HG03558 (cell line): Measurements from ENCODE around the gene SELL.
"Not testable (repeated sequence)": the region's sequence is repeated elsewhere in the genome, so short reads cannot be mapped to it uniquely, and the experiment has no call there.

Experiments
- ATAC-seq: cut with Tn5 transposase; IDR thresholded peaks from one replicate; pipeline ENCODE4 v1.9.1; 2021; ENCODE audit warnings: moderate number of reproducible peaks; ENCODE audit not compliant: unreplicated experiment; ENCODE audit errors: extremely low read depth

Gene SELL

DNA sequence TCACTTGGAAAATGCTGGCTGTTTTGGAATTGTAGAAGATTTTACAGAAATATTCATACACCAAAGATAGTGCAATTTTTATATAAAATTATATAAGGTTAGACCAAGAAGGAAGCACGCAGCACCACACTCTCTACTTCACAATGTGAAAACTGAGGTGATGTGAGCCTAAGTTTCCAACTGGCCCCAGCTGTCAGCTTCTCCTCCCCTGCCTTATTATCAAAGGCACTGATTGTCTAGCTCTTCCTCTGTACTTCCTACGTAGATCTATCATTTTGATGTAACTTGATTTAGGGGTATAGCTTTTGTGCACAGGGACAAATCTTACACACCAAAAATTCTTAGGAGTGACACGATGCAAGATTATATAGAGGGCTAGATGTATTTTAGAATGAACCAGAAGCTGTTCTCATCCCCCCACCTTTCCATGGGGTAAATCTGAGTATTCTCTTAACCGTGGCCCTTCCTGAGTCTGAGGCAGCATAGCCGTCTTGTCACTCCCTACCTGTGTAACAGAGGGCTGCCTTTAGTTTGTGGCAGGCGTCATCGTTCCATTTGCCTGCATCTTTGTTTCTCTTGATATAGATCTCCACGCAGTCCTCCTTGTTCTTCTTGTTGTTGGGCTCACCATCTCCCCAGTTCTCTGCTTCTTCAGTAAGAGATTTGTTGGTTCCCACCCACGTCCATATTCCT lies 3.4 kb downstream of the SELL start:
- ATAC-seq: no peak

DNA sequence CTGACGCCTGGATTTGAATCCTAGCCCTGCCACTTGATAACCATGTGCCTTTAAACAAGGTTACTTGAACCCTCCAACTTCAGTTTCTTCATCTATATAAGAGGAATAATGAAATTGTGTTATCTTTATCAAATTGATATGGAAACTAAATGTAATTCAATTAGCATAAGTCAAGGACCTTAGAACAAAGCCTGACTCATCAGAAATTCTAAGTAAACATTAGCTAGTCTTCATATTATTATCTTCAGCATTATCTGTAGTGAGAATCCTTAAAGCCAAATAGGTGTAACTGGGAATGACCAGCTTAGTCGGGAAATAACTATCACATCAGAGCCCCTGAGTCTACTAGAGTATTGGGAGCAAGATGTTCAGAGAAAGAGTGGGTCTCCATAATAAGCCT lies 6.6 kb downstream of the SELL start:
- ATAC-seq: no peak

DNA sequence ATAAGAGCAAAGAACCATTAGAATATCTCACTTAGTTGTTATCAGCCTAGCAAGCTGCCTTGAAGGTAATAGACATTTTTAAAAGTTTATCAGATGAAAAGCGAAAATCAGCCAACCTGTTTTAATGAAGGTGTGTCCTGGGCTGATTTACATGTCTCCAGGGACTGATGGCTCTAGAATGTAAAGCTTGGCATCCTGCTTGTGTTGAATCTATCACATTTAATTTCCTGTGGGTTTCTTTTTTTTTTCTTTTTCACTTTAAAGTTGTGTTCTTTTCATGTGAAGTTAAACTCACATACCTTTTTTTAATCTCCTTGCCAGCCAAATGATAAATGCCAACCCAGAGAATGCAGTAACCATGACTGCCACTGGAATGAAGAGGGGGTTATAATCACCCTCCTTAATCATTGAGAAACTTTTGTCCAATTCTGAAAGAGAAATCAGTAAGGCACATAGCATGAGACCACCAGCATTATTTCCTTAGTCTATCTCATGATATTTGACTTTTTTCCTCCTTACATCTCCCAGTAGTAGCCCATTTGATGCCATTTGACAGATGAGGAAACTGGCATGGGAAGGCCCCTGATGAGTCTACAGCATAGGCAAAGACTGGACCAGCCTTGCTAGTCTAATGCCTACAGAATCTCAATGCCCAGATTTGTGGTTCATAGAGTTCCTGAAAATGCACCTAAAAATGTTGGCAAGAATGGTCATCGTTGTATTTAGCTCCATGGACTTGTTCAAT lies 10.0 kb downstream of the SELL start:
- ATAC-seq: no peak

DNA sequence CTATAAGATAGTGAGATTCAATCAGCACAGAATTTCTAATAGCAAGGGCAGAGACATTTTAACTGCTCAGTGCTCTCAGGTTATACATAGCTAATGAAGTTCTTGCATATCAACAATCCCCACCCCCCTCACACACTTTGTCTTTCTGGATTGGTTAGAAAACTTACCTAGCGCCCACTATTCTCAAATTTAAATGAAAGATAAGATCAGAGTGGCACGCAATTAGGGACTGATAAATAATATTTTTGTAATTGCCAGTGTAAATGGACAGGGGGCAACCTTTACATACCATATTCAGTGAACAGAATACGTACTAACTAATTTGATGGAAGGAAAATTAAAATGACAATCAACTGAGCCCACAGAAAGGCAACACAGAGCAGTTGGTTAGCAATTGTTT lies 11.7 kb downstream of the SELL start:
- no peak for ATAC-seq

DNA sequence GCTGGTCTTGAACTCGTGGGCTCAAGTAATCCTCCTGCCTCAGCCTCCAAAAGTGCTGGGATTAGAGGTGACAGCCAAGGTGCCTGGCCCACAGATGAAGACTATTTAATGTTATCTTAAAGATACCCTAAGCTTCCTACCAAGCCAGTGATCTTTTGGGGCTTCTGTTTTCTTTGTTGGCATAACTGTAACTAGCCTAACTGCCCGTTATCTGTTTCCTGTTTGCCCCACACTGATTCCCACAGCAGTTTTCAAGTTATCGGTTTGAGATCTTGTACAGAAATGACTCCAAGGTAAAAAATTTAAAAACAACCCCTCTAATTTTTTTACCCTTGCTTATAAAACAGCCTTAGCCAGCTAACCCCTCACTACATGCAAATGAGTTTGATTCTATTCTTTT lies 12.4 kb downstream of the SELL start:
- ATAC-seq: no peak

DNA sequence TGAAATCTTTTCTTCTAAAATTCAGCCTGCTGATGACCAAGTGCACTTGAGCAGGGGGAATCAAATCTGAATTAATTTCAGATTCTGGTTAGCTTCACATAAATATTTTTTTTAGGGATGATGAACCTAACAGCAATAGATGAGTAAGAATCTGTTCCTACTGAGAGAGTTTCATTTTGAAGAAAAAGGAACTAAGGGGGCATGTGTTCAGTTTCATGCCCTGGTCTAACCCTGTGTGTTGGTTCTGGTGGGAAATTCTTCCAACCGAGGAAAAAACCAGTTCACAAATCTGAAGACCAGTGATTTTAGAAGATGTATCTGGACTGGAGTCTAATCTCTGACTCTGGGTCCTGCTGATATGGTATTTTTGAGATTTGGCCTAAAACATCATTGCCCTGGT lies 13.7 kb downstream of the SELL start:
- ATAC-seq: no peak

DNA sequence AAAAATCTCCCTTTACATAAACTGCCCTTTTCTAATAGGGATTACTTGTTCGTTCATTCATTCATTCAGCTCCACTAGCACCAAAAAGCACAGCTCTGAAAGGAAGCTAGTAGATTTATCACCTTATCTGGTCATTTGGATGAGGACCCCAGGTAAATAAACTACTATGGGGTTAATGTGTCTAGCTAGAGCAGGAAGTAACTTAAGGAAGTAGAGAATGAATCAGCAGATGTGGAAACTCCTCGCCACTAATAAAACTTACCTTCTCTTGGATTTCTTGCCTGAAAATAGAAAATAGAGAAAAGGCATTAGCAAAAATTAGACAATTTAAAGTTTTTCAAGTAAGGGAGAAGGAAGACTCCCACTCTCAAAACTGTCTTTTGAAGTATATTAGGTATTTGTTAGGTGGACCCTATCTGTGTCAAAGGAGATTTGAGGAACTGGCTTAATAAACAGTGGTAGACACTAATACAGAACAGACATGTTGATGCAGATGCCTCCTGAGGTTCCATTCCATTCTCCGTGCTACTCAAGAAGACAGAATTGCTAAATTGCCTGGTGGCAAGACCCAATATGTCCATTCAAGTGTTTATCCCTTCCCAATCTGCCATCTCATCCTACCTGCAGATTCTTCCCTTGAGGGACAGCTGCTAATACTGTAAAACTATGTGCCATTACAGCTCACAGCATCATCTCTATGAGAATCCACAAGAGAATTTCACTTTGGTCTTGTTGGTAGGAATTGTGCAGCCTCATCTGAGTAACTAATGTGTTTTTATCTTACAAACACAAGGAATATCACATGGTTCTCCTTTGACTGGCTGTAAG lies 14.9 kb downstream of the SELL start:
- no peak for ATAC-seq

DNA sequence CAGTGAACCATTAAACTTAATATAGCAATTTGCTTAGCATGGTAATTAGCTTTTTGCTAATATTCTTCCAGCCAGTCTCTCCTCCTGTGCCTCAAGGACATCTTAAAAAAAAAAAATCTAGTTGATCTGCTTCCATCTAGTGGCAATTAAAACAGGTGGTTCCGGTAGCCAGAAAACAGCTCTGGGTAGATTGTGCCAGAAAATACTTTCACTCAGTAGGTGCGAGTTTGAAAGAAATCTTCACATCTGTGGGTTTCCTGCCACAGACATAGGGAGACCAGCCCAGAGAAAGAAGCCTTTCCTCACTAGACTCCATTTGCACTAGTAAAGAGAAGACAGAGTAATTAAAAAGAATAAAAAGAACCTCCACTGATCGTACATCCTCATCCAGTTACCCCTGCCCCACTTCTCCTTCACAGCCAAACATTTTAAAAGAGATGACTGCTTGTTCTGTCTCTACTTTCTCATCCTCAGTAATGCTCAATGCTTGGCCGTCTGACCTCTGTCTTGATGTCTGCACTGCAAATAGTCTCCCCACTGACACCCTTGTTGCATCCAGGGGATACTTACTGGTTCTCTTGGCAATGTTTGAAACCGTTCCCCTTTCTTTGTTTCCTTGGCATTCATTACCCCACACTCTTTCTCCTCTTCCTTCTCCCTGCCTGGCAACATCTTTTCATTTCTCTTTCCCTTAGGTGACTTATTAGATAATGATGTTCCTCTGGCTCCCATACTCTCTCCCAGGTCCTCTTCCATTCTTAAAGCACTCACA lies 16.9 kb downstream of the SELL start:
- no peak for ATAC-seq

DNA sequence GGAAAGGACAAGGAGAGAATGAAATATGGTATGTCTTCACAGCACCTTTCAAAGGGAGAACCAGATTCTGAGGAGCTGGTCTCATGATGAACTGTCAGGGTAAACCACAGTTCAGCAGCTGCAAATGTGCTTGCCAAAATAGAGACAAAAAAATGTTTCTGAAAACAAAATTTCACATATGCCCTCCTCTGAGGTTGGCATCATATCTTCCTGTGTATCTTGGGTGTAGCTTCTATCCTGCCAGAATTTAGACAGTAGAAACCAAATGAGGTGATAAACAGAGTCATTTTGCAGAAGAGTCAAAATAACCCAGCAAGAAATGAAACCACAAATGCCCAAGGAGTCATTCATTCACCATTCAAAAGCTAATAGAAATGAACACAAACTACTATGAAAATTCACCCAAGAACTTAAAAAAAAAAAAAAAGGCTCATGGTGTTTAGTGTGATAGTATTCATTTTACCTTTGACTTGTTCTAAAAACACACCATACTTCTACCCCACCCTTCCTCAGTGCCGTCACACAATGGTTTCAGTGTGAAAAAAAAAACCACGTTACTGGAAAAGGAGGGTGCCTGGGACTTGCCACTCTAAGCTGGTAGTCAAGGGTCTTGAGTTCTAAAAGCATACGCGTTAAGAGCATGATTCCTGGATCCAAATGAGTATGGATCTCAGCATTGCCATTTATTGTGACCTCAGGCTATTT lies 18.5 kb downstream of the SELL start:
- ATAC-seq: peak; percentile 22

DNA sequence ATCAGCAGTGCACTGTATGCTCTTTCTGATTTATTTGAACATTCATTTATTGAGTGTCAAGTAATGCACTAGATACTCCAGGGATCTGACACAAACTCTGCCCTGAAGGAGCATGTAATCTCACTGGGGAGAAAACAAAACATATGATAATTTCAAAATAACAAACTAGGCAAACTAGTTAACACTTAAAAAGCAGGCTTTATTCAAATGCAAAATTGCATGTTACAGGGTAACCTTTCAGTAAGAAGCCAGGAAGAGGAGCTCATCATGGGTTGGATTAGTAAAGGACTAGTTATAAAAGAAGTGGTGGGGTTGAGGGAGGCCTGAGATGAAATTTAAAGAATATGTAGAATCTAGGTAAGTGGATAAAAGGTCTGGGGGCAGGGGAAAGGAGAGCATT lies 20.9 kb downstream of the SELL start:
- ATAC-seq: no peak

DNA sequence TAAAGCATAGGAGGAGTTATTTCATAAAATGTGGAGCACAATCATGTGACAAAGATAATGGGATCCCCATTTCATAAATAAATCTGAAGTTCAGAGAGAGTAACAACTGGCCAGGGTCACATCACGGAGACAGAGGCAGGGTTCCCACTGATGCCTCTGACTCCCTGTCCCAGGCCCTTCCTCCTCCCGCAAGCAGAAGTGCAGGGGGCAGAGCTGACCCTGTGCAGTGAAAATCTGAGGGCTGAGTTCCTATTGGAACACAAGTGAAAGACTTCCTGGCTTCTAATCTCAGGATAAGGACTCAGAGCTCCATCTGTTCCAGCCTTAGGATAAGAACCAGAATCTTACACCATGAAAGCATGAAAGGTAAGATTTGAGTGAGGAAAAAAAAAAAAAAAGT lies 22.0 kb downstream of the SELL start:
- ATAC-seq: no peak

DNA sequence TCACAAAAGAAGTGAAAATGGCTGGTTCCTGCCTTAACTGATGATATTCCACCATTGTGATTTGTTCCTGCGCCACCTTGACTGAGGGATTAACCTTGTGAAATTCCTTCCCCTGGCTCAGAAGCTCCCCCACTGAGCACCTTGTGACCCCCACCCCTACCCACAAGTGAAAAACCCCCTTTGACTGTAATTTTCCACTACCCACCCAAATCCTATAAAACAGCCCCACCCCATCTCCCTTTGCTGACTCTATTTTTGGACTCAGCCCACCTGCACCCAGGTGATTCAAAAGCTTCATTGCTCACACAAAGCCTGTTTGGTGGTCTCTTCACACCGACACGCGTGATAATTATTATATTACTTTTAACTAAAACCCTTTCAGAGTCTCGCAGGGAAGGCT lies 23.0 kb downstream of the SELL start:
- not testable (repeated sequence) for ATAC-seq

DNA sequence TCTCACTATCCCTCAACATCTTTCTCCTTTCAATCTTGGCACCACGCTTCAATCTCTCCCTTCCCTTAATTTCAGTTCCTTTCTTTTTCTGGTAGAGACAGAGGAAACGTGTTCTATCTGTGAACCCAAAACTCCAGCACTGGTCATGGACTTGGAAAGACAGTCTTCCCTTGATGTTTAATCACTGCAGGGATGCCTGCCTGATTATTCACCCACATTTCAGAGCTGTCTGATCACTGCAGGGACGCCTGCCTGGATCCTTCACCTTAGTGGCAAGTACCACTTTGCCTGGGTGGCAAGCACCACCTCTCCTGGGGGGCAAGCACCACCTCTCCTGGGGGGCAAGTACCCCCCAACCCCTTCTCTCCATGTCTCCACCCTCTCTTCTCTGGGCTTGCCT lies 27.8 kb downstream of the SELL start:
- no peak for ATAC-seq

DNA sequence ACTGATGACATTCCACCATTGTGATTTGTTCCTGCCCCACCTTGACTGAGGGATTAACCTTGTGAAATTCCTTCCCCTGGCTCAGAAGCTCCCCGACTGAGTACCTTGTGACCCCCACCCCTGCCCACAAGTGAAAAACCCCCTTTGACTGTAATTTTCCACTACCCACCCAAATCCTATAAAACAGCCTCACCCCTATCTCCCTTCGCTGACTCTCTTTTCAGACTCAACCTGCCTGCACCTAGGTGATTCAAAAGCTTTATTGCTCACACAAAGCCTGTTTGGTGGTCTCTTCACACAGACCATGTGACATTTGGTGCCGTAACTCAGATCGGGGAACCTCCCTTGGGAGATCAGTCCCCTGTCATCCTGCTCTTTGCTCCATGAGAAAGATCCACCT lies 28.3 kb downstream of the SELL start:
- not testable (repeated sequence) for ATAC-seq

DNA sequence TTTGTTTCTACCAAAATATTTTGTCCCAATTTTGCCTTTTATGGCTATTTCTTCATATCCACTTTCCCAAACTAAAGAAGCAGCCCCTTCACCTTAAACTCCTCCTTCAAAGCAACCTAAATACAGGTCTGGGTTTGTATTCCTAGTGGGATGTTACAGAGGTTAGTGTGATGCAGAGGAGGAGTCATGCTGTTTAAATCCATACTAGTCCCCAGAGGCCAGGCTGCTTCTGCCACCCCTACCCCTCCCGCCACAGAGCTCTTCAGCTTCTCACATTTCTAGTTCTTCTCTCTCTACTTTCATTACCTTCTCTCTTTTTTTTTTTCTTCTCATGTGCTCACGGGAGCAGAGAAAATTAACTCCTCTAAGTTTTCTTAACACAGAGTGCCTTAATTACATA lies 29.3 kb downstream of the SELL start:
- no peak for ATAC-seq

DNA sequence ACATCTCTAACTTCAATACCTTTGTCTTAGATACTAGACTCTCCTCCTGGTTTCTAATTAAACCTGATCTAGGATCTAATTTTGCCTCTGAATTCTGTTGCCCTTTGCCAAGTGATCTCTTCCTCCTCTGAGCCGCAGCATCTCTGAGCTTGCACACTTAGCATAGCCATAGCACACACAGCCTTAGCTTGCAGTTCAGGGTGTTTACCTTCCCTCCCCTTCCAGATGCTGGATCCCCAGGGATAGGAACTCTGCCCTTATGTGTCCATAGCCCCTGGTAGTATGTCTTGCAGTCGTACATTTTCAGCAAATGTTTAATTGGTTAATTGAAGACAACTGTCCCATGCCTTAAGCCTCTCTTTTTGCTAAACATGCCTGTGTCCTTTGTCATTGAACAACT lies 30.3 kb downstream of the SELL start:
- ATAC-seq: no peak

DNA sequence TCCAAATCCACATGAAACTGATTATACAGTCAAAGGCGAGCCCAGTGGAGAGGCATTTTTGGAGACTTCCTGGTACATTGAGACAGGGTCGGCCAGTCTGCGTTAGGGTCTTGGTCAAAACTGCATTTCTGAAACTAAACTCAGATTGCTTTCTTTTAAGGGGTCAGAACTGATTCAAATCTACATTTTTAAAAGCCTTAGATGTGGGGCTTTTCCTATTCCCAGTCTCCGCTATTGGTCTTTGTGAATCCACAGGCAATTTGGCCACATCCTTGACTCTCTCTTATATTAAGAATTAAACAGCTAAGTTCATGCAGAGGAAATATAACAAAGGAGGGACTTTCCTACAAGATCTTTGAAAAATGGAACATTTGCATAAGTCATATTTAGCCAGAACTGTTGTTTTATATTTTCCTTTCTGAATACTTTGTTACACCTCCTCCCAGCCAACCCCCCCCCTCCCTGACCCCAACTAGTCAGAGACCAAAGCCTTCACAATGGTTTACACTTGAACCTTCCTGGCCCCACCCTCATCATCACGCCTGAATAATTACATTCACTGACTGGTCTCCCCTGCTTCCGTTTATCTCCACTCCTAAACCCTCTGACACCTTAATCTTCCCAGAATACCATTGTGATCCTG lies 30.9 kb downstream of the SELL start:
- no peak for ATAC-seq

DNA sequence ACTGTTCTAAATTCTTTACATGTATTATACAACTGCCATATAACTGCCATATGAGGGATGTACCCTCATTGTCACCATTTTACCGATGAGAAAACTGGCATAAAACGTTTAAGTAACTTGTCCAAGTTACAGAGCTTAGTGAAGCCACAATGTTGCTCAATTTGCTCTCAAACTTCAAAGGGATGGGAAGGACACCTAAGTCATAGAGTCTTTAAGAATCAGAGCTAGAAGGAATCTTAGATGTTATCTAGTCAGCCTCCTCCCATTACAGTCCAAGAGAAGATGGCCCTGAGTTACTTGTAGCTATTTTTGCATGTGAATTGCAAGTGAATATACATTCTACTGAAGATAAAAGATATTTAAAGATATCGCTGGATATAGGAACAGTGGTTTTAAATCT lies 31.7 kb downstream of the SELL start:
- no peak for ATAC-seq

DNA sequence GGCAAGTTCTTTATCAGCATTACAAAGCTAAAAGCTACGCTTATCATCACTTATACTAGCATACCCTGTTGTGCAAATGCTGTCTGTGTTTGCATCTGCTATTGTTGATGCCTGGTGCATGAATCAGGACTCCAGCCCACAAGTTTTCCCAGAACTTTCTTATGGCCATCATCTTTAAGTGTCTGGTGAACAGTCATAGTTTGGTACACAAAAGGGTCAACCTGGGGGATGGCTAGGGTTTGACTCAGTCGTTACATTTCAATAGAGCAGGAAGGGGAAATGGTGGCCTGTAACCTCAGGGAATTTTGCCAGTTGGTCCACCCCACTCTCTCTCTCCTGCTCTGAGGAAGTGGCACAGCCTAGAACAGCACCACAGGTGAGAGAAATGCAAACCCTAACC lies 35.4 kb downstream of the SELL start:
- ATAC-seq: no peak
